ENCODE data around the gene AATK. TPM values are rescaled to one million over a fixed set of nuclear protein-coding genes. Genes with fewer than 3 reads are reported as not detected.

The AATK gene
- total and polyA plus RNA-seq, 2 donors (not counting 3 experiments of a cell fraction or from before 2014, with no cell fraction given) = 0.69 to 1.00 TPM

DNA sequence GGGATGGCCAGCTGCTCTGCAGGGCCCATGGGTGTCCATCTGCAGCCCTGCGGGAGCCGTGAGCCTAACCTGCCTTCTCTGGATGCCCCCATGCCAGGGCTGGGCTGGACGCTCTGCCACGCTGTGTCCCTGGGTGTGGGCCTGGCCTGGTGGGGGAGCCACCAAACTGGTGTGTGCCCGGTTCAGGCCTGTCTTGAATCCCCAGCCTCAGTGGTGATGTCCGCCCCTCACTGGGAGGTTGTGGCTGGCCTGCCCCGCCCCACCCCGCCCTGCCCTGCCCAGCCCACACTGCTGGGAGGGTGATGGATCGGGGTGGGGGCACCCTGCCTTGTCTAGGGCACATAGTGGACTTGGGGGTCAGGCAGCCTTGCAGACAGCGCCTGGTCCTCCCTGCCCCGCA is 50.8 kb downstream of the AATK start:
- no peak for DNase-seq (ENCODE audit: low read depth, low spot score)
- Histone ChIP-seq H3K4me2 (ENCODE audit: insufficient read depth, low read length) (no peak overlapping the region), H2AFZ (ENCODE audit: low read depth, low read length) (no peak overlapping the region), H3K4me3 (replicated peaks in 1 of 3; ENCODE audit: insufficient read depth in 1 of 3, low read depth in 1 of 3, low read length in 3 of 3) (no peak overlapping the region), H3K36me3 (ENCODE audit: control insufficient read depth in 2 of 2, extremely low read depth in 1 of 2, insufficient read depth in 2 of 2, low read length in 2 of 2) (no peaks in the 10 kb centered on the region), H4K20me1 (replicated peaks; ENCODE audit: control insufficient read depth, extremely low read depth, insufficient read depth, low read length) (no peaks in the 10 kb centered on the region), H3K9me3 (replicated peaks; ENCODE audit: control insufficient read depth, insufficient read depth, low read length) (no peaks in the 10 kb centered on the region), H3K27ac (ENCODE audit: insufficient read depth, low read depth, low read length) (no peak overlapping the region), H3K4me1 (ENCODE audit: control insufficient read depth, extremely low read depth, insufficient read depth, low read length) (peaks cover 7% of the 10 kb centered on the region), H3K27me3 (ENCODE audit: control insufficient read depth in 2 of 2, insufficient read depth in 2 of 2, low read length in 2 of 2) (no peaks in the 10 kb centered on the region), H3K79me2 (ENCODE audit: control insufficient read depth, insufficient read depth, low read length) (no peaks in the 10 kb centered on the region), H3K9me1 (replicated peaks; ENCODE audit: control insufficient read depth, extremely low read depth, insufficient read depth, low read length) (no peaks in the 10 kb centered on the region), H3K9ac (replicated peaks; ENCODE audit: extremely low read depth, insufficient read depth, low read length) (no peak overlapping the region)
- no peak for FAIRE-seq
- TF ChIP-seq EZH2 (IDR thresholded peaks at IDR 0.05; ENCODE audit: borderline replicate concordance, low read depth, low read length, severe bottlenecking) (no peak), MYC (IDR thresholded peaks at IDR 0.05; ENCODE audit: low read depth, low read length) (no peak), POLR2AphosphoS5 (IDR thresholded peaks at IDR 0.05; ENCODE audit: insufficient read depth, low read depth, low read length) (no peak), JUN (IDR thresholded peaks at IDR 0.05; ENCODE audit: borderline replicate concordance, insufficient read depth, insufficient read length, low read depth) (no peak), FOS (IDR thresholded peaks at IDR 0.05; ENCODE audit: borderline replicate concordance, insufficient read depth, low read length) (no peak)
- TF ChIP-seq, protein P1, sequence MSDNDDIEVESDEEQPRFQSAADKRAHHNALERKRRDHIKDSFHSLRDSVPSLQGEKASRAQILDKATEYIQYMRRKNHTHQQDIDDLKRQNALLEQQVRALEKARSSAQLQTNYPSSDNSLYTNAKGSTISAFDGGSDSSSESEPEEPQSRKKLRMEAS (IDR thresholded peaks at IDR 0.05; ENCODE audit: insufficient read depth, insufficient read length) = no peak
- CTCF ChIA-PET = interaction anchor here (1.2 to 1.9 kb wide), 3 partner anchors 11 to 92 kb away, joined by 4 to 6 read pairs (median 5); no protein-coding TSS in a partner anchor
- POLR2A ChIA-PET = no interaction called here
- BruUV-seq (replicated peaks) = no TSS peak
- intact Hi-C loops (cut with micrococcal nuclease) = no loop called here
- dilution Hi-C loops (cut with MboI; ENCODE audit: extremely low pct_ligation_motif_present, low sequenced_read_pairs) = no loop called here

- Histone ChIP-seq H3K27me3 (ENCODE audit: control insufficient read depth in 2 of 2, insufficient read depth in 2 of 2, low read length in 2 of 2) (no peaks in the 10 kb centered on the region), H3K4me1 (ENCODE audit: control insufficient read depth, extremely low read depth, insufficient read depth, low read length) (peaks cover 7% of the 10 kb centered on the region), H3K79me2 (ENCODE audit: control insufficient read depth, insufficient read depth, low read length) (no peaks in the 10 kb centered on the region), H2AFZ (ENCODE audit: low read depth, low read length) (no peak overlapping the region), H3K9me3 (replicated peaks; ENCODE audit: control insufficient read depth, insufficient read depth, low read length) (no peaks in the 10 kb centered on the region), H3K36me3 (ENCODE audit: control insufficient read depth in 2 of 2, extremely low read depth in 1 of 2, insufficient read depth in 2 of 2, low read length in 2 of 2) (no peaks in the 10 kb centered on the region), H3K9me1 (replicated peaks; ENCODE audit: control insufficient read depth, extremely low read depth, insufficient read depth, low read length) (no peaks in the 10 kb centered on the region), H3K4me3 (replicated peaks in 1 of 3; ENCODE audit: insufficient read depth in 1 of 3, low read depth in 1 of 3, low read length in 3 of 3) (no peak overlapping the region), H3K4me2 (ENCODE audit: insufficient read depth, low read length) (no peak overlapping the region), H4K20me1 (replicated peaks; ENCODE audit: control insufficient read depth, extremely low read depth, insufficient read depth, low read length) (no peaks in the 10 kb centered on the region), H3K9ac (replicated peaks; ENCODE audit: extremely low read depth, insufficient read depth, low read length) (no peak overlapping the region), H3K27ac (ENCODE audit: insufficient read depth, low read depth, low read length) (no peak overlapping the region)
- DNase-seq (ENCODE audit: low read depth, low spot score) (no peak), FAIRE-seq (no peak)
- ChIA-PET CTCF (interaction anchor here (1.2 to 1.9 kb wide), 3 partner anchors 11 to 91 kb away, joined by 4 to 6 read pairs (median 5); no protein-coding TSS in a partner anchor), POLR2A (no interaction called here)
- TF ChIP-seq, protein P1 (IDR thresholded peaks at IDR 0.05; ENCODE audit: insufficient read depth, insufficient read length) = no peak
- TF ChIP-seq JUN (IDR thresholded peaks at IDR 0.05; ENCODE audit: borderline replicate concordance, insufficient read depth, insufficient read length, low read depth) = no peak
- no peak for TF ChIP-seq MYC (IDR thresholded peaks at IDR 0.05; ENCODE audit: low read depth, low read length)
- no peak for TF ChIP-seq POLR2AphosphoS5 (IDR thresholded peaks at IDR 0.05; ENCODE audit: insufficient read depth, low read depth, low read length)
- TF ChIP-seq, protein P2, sequence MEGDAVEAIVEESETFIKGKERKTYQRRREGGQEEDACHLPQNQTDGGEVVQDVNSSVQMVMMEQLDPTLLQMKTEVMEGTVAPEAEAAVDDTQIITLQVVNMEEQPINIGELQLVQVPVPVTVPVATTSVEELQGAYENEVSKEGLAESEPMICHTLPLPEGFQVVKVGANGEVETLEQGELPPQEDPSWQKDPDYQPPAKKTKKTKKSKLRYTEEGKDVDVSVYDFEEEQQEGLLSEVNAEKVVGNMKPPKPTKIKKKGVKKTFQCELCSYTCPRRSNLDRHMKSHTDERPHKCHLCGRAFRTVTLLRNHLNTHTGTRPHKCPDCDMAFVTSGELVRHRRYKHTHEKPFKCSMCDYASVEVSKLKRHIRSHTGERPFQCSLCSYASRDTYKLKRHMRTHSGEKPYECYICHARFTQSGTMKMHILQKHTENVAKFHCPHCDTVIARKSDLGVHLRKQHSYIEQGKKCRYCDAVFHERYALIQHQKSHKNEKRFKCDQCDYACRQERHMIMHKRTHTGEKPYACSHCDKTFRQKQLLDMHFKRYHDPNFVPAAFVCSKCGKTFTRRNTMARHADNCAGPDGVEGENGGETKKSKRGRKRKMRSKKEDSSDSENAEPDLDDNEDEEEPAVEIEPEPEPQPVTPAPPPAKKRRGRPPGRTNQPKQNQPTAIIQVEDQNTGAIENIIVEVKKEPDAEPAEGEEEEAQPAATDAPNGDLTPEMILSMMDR (IDR thresholded peaks at IDR 0.05; ENCODE audit: extremely low read depth in 1 of 2, insufficient read depth in 1 of 2, low read depth in 1 of 2, low read length in 2 of 2) = no peak
- TF ChIP-seq EZH2 (IDR thresholded peaks at IDR 0.05; ENCODE audit: borderline replicate concordance, low read depth, low read length, severe bottlenecking) = no peak
- TF ChIP-seq GATA2 (IDR thresholded peaks at IDR 0.05; ENCODE audit: insufficient read depth, insufficient read length, low read depth, low read length) = no peak
- no peak for TF ChIP-seq POLR2A (IDR thresholded peaks at IDR 0.05; ENCODE audit: low read depth, low read length)
- TF ChIP-seq FOS (IDR thresholded peaks at IDR 0.05; ENCODE audit: borderline replicate concordance, insufficient read depth, low read length) = no peak
- dilution Hi-C loops (cut with MboI; ENCODE audit: extremely low pct_ligation_motif_present, low sequenced_read_pairs) = no loop called here
- intact Hi-C loops (cut with micrococcal nuclease) = no loop called here
- no TSS peak for BruUV-seq (replicated peaks)
Observed at GRCh38 chr17:81114351-81115093, 51.5 kb downstream of the AATK start.

Measured in endothelial cell of umbilical vein (primary cell).